Mesendoderm (in vitro differentiated cells): Measurements from ENCODE around the gene CUX1.

Experiments
- DNase-seq: peaks from one replicate; pipeline ENCODE4 v3.0.0; 2013
- H2AK5ac ChIP-seq: 2 replicates; pipeline ENCODE4 v1.6.1; 2013; ENCODE audit warnings: low read length, inconsistent platforms
- H2BK120ac ChIP-seq: 2 replicates; pipeline ENCODE4 v1.6.1; 2013; ENCODE audit warnings: low read depth, mild to moderate bottlenecking, low read length, moderate library complexity, mixed read lengths
- H2BK15ac ChIP-seq: replicated peaks from 2 replicates; pipeline ENCODE4 v1.6.1; 2013; ENCODE audit warnings: low read depth, mild to moderate bottlenecking, moderate library complexity
- H2BK5ac ChIP-seq: 2 replicates; pipeline ENCODE4 v1.6.1; 2013; ENCODE audit warnings: low read length, inconsistent platforms
- H3K18ac ChIP-seq: 2 replicates; pipeline ENCODE4 v1.6.1; 2013; ENCODE audit warnings: mild to moderate bottlenecking, low read length, mixed read lengths
- H3K23ac ChIP-seq: one replicate; pipeline ENCODE4 v1.6.1; 2013; ENCODE audit warnings: low read length
- H3K27ac ChIP-seq: 2 replicates; pipeline ENCODE4 v1.5.1; 2013; ENCODE audit warnings: low read depth, mild to moderate bottlenecking, inconsistent platforms, low read length, moderate library complexity
- H3K27me3 ChIP-seq: 2 replicates; pipeline ENCODE4 v1.6.1; 2013; ENCODE audit warnings: low read length, control low read depth, mild to moderate bottlenecking, inconsistent platforms; ENCODE audit not compliant: insufficient read depth, poor library complexity
- H3K36me3 ChIP-seq: 2 replicates; pipeline ENCODE4 v1.6.1; 2013; ENCODE audit warnings: low read length, inconsistent platforms; ENCODE audit not compliant: control insufficient read depth, insufficient read depth
- H3K4ac ChIP-seq: one replicate; pipeline ENCODE4 v1.6.1; 2013; ENCODE audit warnings: low read depth, mild to moderate bottlenecking, low read length, moderate library complexity
- H3K4me1 ChIP-seq: 2 replicates; pipeline ENCODE4 v1.6.1; 2013; ENCODE audit warnings: low read depth, low read length, inconsistent platforms; ENCODE audit not compliant: control insufficient read depth
- H3K4me2 ChIP-seq: 2 replicates; pipeline ENCODE4 v1.6.1; 2013; ENCODE audit warnings: low read length
- H3K4me3 ChIP-seq: 2 replicates; pipeline ENCODE4 v1.5.1; 2013; ENCODE audit warnings: mild to moderate bottlenecking, low read length
- H3K56ac ChIP-seq: one replicate; pipeline ENCODE4 v1.6.1; 2013; ENCODE audit warnings: low read length
- H3K79me1 ChIP-seq: 2 replicates; pipeline ENCODE4 v1.6.1; 2013; ENCODE audit warnings: low read length, inconsistent platforms
- H3K79me2 ChIP-seq: 2 replicates; pipeline ENCODE4 v1.6.1; 2013; ENCODE audit warnings: mild to moderate bottlenecking, low read length; ENCODE audit not compliant: control insufficient read depth, insufficient read depth
- H3K9ac ChIP-seq: 2 replicates; pipeline ENCODE4 v1.6.1; 2013; ENCODE audit warnings: low read length, inconsistent platforms
- H4K5ac ChIP-seq: one replicate; pipeline ENCODE4 v1.6.1; 2013; ENCODE audit warnings: low read length
- H4K8ac ChIP-seq: one replicate; pipeline ENCODE4 v1.6.1; 2013; ENCODE audit warnings: low read depth, mild to moderate bottlenecking, control low read depth, low read length, moderate library complexity
- WGBS: extraction: QIAGEN DNeasy Blood & Tissue Kit; methylation state at CpG from one replicate; pipeline ENCODE4 v1.1.7; 2013; ENCODE audit warnings: low lambda C conversion rate, missing lambda C conversion rate; ENCODE audit not compliant: insufficient coverage; ENCODE audit errors: extremely low coverage; 5-methylcytosine and 5-hydroxymethylcytosine counted together

CUX1 gene

GRCh38 chr7:101814081-101814990, 3.1 kb upstream of the CUX1 start:
- peak; percentile 70 for DNase-seq

GRCh38 chr7:101814991-101815825, 2.2 kb upstream of the CUX1 start:
- H3K18ac ChIP-seq = peak overlapping the region; percentile 100
- H2BK15ac ChIP-seq = no peak overlapping the region
- no peak for DNase-seq
- H3K4me2 ChIP-seq = peak overlapping the region; percentile 89
- H3K56ac ChIP-seq = peak overlapping the region; percentile 96
- peak overlapping the region; percentile 100 for H3K4ac ChIP-seq
- H3K23ac ChIP-seq = peak overlapping the region; percentile 98
- H3K4me3 ChIP-seq = peak overlapping the region; percentile 48
- no CpG with 5 or more reads among the region's 89 CpGs for whole genome bisulfite sequencing
- H4K8ac ChIP-seq = no peak overlapping the region
- no peaks in the 10 kb centered on the region for H3K79me1 ChIP-seq
- H2BK5ac ChIP-seq = peak overlapping the region; percentile 76
- peak overlapping the region; percentile 92 for H2BK120ac ChIP-seq
- H3K79me2 ChIP-seq = peaks cover 35% of the 10 kb centered on the region
- H2AK5ac ChIP-seq = no peak overlapping the region
- H3K9ac ChIP-seq = peak overlapping the region; percentile 80
- peaks cover 2% of the 10 kb centered on the region for H3K4me1 ChIP-seq
- H3K27ac ChIP-seq = peak overlapping the region; percentile 54
- H4K5ac ChIP-seq = no peak overlapping the region
- H3K27me3 ChIP-seq = no peaks in the 10 kb centered on the region
- H3K36me3 ChIP-seq = no peaks in the 10 kb centered on the region

More at GRCh38 chr7:101814081-101814990, 3.1 kb upstream of the CUX1 start:
- no peaks in the 10 kb centered on the region for H3K27me3 ChIP-seq
- no peaks in the 10 kb centered on the region for H3K79me1 ChIP-seq
- H2BK5ac ChIP-seq = no peak overlapping the region
- H3K4ac ChIP-seq = no peak overlapping the region
- peak overlapping the region; percentile 11 for H2BK120ac ChIP-seq
- H3K56ac ChIP-seq = peak overlapping the region; percentile 96
- no peaks in the 10 kb centered on the region for H3K36me3 ChIP-seq
- peak overlapping the region; percentile 100 for H3K18ac ChIP-seq
- H3K4me1 ChIP-seq = no peaks in the 10 kb centered on the region
- H4K8ac ChIP-seq = no peak overlapping the region
- no peak overlapping the region for H4K5ac ChIP-seq
- H3K79me2 ChIP-seq = peaks cover 26% of the 10 kb centered on the region
- no peak overlapping the region for H3K4me3 ChIP-seq
- H2BK15ac ChIP-seq = no peak overlapping the region
- no peak overlapping the region for H2AK5ac ChIP-seq
- no peak overlapping the region for H3K27ac ChIP-seq
- H3K9ac ChIP-seq = peak overlapping the region; percentile 80
- no CpG with 5 or more reads among the region's 74 CpGs for WGBS
- H3K23ac ChIP-seq = no peak overlapping the region
- H3K4me2 ChIP-seq = peak overlapping the region; percentile 89

GRCh38 chr7:101815826-101816594, 1.4 kb upstream of the CUX1 start:
- WGBS = no CpG with 5 or more reads among the region's 113 CpGs
- peak overlapping the region; percentile 100 for H3K18ac ChIP-seq

GRCh38 chr7:101816595-101817470, 593 bp upstream of the CUX1 start:
- H3K4ac ChIP-seq = peak overlapping the region; percentile 100
- no peaks in the 10 kb centered on the region for H3K36me3 ChIP-seq
- peak; percentile 50 for DNase-seq

More at GRCh38 chr7:101815826-101816594, 1.4 kb upstream of the CUX1 start:
- Histone ChIP-seq H3K4me3 (peak overlapping the region; percentile 49), H3K36me3 (no peaks in the 10 kb centered on the region), H3K27me3 (no peaks in the 10 kb centered on the region), H2AK5ac (no peak overlapping the region), H3K4ac (peak overlapping the region; percentile 100), H3K4me1 (peaks cover 2% of the 10 kb centered on the region), H3K4me2 (no peak overlapping the region), H2BK5ac (no peak overlapping the region), H3K23ac (no peak overlapping the region), H3K27ac (peak overlapping the region; percentile 99), H3K79me1 (no peaks in the 10 kb centered on the region), H3K9ac (peak overlapping the region; percentile 66), H2BK15ac (peak overlapping the region; percentile 98), H4K8ac (peak overlapping the region; percentile 100), H4K5ac (no peak overlapping the region), H2BK120ac (peak overlapping the region; percentile 100), H3K79me2 (peaks cover 42% of the 10 kb centered on the region), H3K56ac (peak overlapping the region; percentile 76)
- DNase-seq = peak; percentile 93

More at GRCh38 chr7:101816595-101817470, 593 bp upstream of the CUX1 start:
- no CpG with 5 or more reads among the region's 130 CpGs for WGBS
- Histone ChIP-seq H3K4me3 (peak overlapping the region; percentile 80), H3K27me3 (no peaks in the 10 kb centered on the region), H4K8ac (peak overlapping the region; percentile 94), H3K23ac (peak overlapping the region; percentile 80), H2AK5ac (no peak overlapping the region), H2BK15ac (peak overlapping the region; percentile 98), H3K56ac (peak overlapping the region; percentile 90), H3K18ac (peak overlapping the region; percentile 100), H3K4me1 (peaks cover 2% of the 10 kb centered on the region), H3K79me2 (peaks cover 45% of the 10 kb centered on the region), H4K5ac (no peak overlapping the region), H2BK5ac (no peak overlapping the region), H3K79me1 (no peaks in the 10 kb centered on the region), H3K27ac (peak overlapping the region; percentile 81), H2BK120ac (peak overlapping the region; percentile 100), H3K9ac (peak overlapping the region; percentile 88), H3K4me2 (peak overlapping the region; percentile 64)
